Measurements from ENCODE around the gene TRIM15. TPM values are rescaled to one million over a fixed set of nuclear protein-coding genes. Genes with fewer than 3 reads are reported as not detected.

TRIM15 gene
- total and polyA plus RNA-seq, 2 of the 4 experiments (the other 2 are of a cell fraction): not detected

DNA sequence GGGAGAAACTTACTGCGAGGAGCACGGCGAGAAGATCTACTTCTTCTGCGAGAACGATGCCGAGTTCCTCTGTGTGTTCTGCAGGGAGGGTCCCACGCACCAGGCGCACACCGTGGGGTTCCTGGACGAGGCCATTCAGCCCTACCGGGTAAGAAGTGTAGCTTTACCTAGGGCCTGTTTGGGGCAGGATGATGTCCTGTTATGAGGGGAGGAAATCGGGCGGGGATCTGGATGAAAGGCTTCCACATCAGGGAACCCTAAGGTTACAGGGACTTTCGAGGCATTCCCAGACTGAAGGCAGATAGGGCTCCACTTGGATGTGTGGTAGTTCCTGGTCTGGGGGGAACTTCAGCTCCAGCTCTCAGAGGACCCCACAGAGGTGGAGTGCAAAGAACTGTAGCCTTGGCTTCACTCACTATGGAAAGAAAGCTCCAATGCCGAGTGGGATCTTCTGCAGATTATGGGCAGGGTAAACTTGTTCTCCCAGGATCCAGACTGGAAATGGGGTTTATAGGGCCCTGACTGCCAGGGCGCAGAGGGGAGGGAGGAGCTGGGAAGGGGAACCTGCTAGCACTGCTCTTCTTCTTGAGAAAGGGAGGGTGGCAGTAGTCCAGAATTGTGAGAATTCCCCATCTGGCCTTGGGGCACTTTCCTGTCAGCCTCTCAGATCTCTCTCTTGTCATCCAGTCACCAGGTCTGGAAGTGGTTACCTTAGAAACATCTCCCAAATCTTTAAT lies 740 bp downstream of the TRIM15 start:
- H3K9me3 ChIP-seq (ENCODE audit: control insufficient read depth, insufficient read depth, low read length): no peaks in the 10 kb centered on the region
- H3K79me1 ChIP-seq (ENCODE audit: low read depth in 1 of 2, low read length in 2 of 2): no peaks in the 10 kb centered on the region
- H4K8ac ChIP-seq (ENCODE audit: low read depth in 2 of 2, low read length in 2 of 2): no peak overlapping the region
- H3K36me3 ChIP-seq (ENCODE audit: control insufficient read depth, insufficient read depth, low read length): no peaks in the 10 kb centered on the region
- H3K56ac ChIP-seq (ENCODE audit: extremely low read depth, insufficient read depth, low read length): no peak overlapping the region
- H3K4ac ChIP-seq (ENCODE audit: low read depth, low read length): no peak overlapping the region
- no peak overlapping the region for H3K27ac ChIP-seq (ENCODE audit: insufficient read depth, low read length)
- no peak overlapping the region for H2BK20ac ChIP-seq (ENCODE audit: low read depth, low read length)
- H3K4me2 ChIP-seq (ENCODE audit: low read depth, low read length): no peak overlapping the region
- no TSS peak for BruUV-seq (replicated peaks)
- in situ Hi-C loops (cut with MboI; ENCODE audit: low sequenced_read_pairs): no loop called here
- peaks cover 39% of the 10 kb centered on the region for H3K27me3 ChIP-seq (ENCODE audit: control insufficient read depth, insufficient read depth, low read length)
- no peak overlapping the region for H3K4me3 ChIP-seq (ENCODE audit: insufficient read depth, low read depth, low read length)
- H2AK9ac ChIP-seq (replicated peaks; ENCODE audit: low read depth, low read length, poor library complexity): no peak overlapping the region
- intact Hi-C loops (cut with micrococcal nuclease): no loop called here
- H3K23ac ChIP-seq (ENCODE audit: low read depth, low read length): no peak overlapping the region
- dilution Hi-C loops (cut with HindIII; ENCODE audit: low sequenced_read_pairs, unreplicated experiment): no loop called here
- no peaks in the 10 kb centered on the region for H3K4me1 ChIP-seq (ENCODE audit: control insufficient read depth, insufficient read depth, low read length)
- no peak overlapping the region for H3K9ac ChIP-seq (ENCODE audit: low read depth, low read length)
- ChIA-PET CTCF (no interaction called here), POLR2A (ENCODE audit: unreplicated experiment) (no interaction called here)
- H2AFZ ChIP-seq (replicated peaks; ENCODE audit: low read length, poor library complexity): no peak overlapping the region
- DNase-seq (no peak), ATAC-seq (ENCODE audit: low read depth) (no peak)
- no peaks in the 10 kb centered on the region for H3K9me1 ChIP-seq (ENCODE audit: insufficient read depth, low read length)
- no peak overlapping the region for H2BK15ac ChIP-seq (ENCODE audit: low read depth, low read length)
- H4K20me1 ChIP-seq (ENCODE audit: insufficient read depth, low read length): no peaks in the 10 kb centered on the region
- no peak overlapping the region for H4K5ac ChIP-seq (ENCODE audit: low read depth, low read length)
- no peak overlapping the region for H2BK120ac ChIP-seq (ENCODE audit: low read depth, low read length)
- H4K91ac ChIP-seq (ENCODE audit: insufficient read depth, low read depth, low read length): no peak overlapping the region
- no peak overlapping the region for H2BK5ac ChIP-seq (ENCODE audit: low read depth, low read length, poor library complexity, severe bottlenecking)
- TF ChIP-seq MAFK (IDR thresholded peaks at IDR 0.05; ENCODE audit: low read depth, low read length) (no peak), SMC3 (IDR thresholded peaks at IDR 0.05; ENCODE audit: low read depth, low read length) (no peak), MAZ (IDR thresholded peaks at IDR 0.05; ENCODE audit: borderline replicate concordance, low read depth, low read length) (no peak), NFE2L2 (IDR thresholded peaks at IDR 0.05; ENCODE audit: low read depth, low read length) (no peak), BHLHE40 (IDR thresholded peaks at IDR 0.05; ENCODE audit: low read depth, low read length) (no peak)
- H3K14ac ChIP-seq (replicated peaks; ENCODE audit: low read depth, low read length): no peak overlapping the region
- H3K18ac ChIP-seq (ENCODE audit: low read depth, low read length): no peak overlapping the region
- WGBS, 2 experiments (ENCODE audit: extremely low coverage in 2 of 2, insufficient read length in 1 of 2): no CpG with 5 or more reads among the region's 16 CpGs
- H2AK5ac ChIP-seq (ENCODE audit: low read depth, low read length): no peak overlapping the region
